WTC11 (cell line): Measurements from ENCODE around the gene FOCAD.
"Not testable (repeated sequence)": the region's sequence is repeated elsewhere in the genome, so short reads cannot be mapped to it uniquely, and the experiment has no call there.

Experiments used
- SMAD3 ChIP-seq: sonication (generic); formaldehyde crosslinking; IDR thresholded peaks from 2 replicates; pipeline ENCODE4 v1.8.0; 2022; ENCODE audit warnings: missing genetic modification reagents, mild to moderate bottlenecking, borderline replicate concordance
- TCF7 ChIP-seq: sonication (generic); formaldehyde crosslinking; IDR thresholded peaks from 2 replicates; pipeline ENCODE4 v1.8.0; 2022; ENCODE audit warnings: mild to moderate bottlenecking, low read depth, missing genetic modification reagents, moderate library complexity
- ZBTB21 ChIP-seq: sonication (generic); formaldehyde crosslinking; IDR thresholded peaks from 2 replicates; pipeline ENCODE4 v1.8.1; 2023; ENCODE audit warnings: mild to moderate bottlenecking, missing genetic modification reagents, borderline replicate concordance
- ZNF121 ChIP-seq: sonication (generic); formaldehyde crosslinking; IDR thresholded peaks from 2 replicates; pipeline ENCODE4 v1.8.0; 2023; ENCODE audit warnings: missing genetic modification reagents
- ZNF423 ChIP-seq: fragments of 250-450 bp; sonication (Bioruptor Pico); IDR thresholded peaks from 2 replicates; pipeline ENCODE4 v2.1.2; 2022; ENCODE audit warnings: mild to moderate bottlenecking, moderate library complexity
- TF ChIP-seq, protein P1 (sequence below): fragments of 200-600 bp; IDR thresholded peaks from 2 replicates; pipeline ENCODE4 v1.8.0; 2022; ENCODE audit warnings: antibody characterized with exemption
- TF ChIP-seq, protein P2 (sequence below): sonication (generic); formaldehyde crosslinking; IDR thresholded peaks from 2 replicates; pipeline ENCODE4 v1.8.1; 2023; ENCODE audit warnings: mild to moderate bottlenecking, missing genetic modification reagents
- TF ChIP-seq, protein P3 (sequence below): sonication (generic); formaldehyde crosslinking; IDR thresholded peaks from 2 replicates; pipeline ENCODE4 v1.8.1; 2022; ENCODE audit warnings: missing genetic modification reagents, borderline replicate concordance
- TF ChIP-seq, protein P4 (sequence below): sonication (generic); formaldehyde crosslinking; IDR thresholded peaks from 2 replicates; pipeline ENCODE4 v1.8.0; 2023; ENCODE audit warnings: missing genetic modification reagents
- TF ChIP-seq, protein P5 (sequence below): sonication (generic); formaldehyde crosslinking; IDR thresholded peaks from 2 replicates; pipeline ENCODE4 v1.8.1; 2022; ENCODE audit warnings: mild to moderate bottlenecking, missing genetic modification reagents, moderate library complexity, borderline replicate concordance

DNA sequence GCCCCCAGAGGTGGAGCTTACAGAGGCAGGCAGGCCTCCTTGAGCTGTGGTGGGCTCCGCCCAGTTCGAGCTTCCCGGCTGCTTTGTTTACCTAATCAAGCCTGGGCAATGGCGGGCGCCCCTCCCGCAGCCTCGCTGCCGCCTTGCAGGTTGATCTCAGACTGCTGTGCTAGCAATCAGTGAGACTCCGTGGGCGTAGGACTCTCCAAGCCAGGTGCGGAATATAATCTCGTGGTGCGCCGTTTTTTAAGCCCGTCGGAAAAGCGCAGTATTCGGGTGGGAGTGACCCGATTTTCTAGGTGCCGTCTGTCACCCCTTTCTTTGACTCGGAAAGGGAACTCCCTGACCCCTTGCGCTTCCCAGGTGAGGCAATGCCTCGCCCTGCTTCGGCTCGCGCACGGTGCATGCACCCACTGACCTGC lies 25.8 kb upstream of the FOCAD start:
- TF ChIP-seq, protein P1, sequence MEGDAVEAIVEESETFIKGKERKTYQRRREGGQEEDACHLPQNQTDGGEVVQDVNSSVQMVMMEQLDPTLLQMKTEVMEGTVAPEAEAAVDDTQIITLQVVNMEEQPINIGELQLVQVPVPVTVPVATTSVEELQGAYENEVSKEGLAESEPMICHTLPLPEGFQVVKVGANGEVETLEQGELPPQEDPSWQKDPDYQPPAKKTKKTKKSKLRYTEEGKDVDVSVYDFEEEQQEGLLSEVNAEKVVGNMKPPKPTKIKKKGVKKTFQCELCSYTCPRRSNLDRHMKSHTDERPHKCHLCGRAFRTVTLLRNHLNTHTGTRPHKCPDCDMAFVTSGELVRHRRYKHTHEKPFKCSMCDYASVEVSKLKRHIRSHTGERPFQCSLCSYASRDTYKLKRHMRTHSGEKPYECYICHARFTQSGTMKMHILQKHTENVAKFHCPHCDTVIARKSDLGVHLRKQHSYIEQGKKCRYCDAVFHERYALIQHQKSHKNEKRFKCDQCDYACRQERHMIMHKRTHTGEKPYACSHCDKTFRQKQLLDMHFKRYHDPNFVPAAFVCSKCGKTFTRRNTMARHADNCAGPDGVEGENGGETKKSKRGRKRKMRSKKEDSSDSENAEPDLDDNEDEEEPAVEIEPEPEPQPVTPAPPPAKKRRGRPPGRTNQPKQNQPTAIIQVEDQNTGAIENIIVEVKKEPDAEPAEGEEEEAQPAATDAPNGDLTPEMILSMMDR = not testable (repeated sequence)
- TF ChIP-seq, protein P2, sequence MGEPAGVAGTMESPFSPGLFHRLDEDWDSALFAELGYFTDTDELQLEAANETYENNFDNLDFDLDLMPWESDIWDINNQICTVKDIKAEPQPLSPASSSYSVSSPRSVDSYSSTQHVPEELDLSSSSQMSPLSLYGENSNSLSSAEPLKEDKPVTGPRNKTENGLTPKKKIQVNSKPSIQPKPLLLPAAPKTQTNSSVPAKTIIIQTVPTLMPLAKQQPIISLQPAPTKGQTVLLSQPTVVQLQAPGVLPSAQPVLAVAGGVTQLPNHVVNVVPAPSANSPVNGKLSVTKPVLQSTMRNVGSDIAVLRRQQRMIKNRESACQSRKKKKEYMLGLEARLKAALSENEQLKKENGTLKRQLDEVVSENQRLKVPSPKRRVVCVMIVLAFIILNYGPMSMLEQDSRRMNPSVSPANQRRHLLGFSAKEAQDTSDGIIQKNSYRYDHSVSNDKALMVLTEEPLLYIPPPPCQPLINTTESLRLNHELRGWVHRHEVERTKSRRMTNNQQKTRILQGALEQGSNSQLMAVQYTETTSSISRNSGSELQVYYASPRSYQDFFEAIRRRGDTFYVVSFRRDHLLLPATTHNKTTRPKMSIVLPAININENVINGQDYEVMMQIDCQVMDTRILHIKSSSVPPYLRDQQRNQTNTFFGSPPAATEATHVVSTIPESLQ (CRISPR knock-in tag) = not testable (repeated sequence)
- TF ChIP-seq, protein P3, sequence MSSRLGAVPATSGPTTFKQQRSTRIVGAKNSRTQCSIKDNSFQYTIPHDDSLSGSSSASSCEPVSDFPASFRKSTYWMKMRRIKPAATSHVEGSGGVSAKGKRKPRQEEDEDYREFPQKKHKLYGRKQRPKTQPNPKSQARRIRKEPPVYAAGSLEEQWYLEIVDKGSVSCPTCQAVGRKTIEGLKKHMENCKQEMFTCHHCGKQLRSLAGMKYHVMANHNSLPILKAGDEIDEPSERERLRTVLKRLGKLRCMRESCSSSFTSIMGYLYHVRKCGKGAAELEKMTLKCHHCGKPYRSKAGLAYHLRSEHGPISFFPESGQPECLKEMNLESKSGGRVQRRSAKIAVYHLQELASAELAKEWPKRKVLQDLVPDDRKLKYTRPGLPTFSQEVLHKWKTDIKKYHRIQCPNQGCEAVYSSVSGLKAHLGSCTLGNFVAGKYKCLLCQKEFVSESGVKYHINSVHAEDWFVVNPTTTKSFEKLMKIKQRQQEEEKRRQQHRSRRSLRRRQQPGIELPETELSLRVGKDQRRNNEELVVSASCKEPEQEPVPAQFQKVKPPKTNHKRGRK (CRISPR knock-in tag) = not testable (repeated sequence)
- peak; percentile 59; the same call in 1 of the 2 replicates for TF ChIP-seq SMAD3 (CRISPR knock-in tag)
- TF ChIP-seq, protein P4, sequence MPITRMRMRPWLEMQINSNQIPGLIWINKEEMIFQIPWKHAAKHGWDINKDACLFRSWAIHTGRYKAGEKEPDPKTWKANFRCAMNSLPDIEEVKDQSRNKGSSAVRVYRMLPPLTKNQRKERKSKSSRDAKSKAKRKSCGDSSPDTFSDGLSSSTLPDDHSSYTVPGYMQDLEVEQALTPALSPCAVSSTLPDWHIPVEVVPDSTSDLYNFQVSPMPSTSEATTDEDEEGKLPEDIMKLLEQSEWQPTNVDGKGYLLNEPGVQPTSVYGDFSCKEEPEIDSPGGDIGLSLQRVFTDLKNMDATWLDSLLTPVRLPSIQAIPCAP = not testable (repeated sequence)
- not testable (repeated sequence) for TF ChIP-seq TCF7 (CRISPR knock-in tag); ZBTB21; ZNF121; ZNF423 (CRISPR knock-in tag)
- TF ChIP-seq, protein P5, sequence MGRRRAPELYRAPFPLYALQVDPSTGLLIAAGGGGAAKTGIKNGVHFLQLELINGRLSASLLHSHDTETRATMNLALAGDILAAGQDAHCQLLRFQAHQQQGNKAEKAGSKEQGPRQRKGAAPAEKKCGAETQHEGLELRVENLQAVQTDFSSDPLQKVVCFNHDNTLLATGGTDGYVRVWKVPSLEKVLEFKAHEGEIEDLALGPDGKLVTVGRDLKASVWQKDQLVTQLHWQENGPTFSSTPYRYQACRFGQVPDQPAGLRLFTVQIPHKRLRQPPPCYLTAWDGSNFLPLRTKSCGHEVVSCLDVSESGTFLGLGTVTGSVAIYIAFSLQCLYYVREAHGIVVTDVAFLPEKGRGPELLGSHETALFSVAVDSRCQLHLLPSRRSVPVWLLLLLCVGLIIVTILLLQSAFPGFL (CRISPR knock-in tag) = not testable (repeated sequence)
